Stimulated activated CD8-positive, alpha-beta memory T cell treated with anti-CD3 and anti-CD28 coated beads, Interleukin-15, amount 100 ng/mL, for 24 hours (primary cell): ENCODE data around the gene PGBD2.
"Not testable (repeated sequence)": the region's sequence is repeated elsewhere in the genome, so short reads cannot be mapped to it uniquely, and the experiment has no call there.

Experiments used
- DNase-seq: peaks from one replicate; pipeline ENCODE4 v3.0.0-alpha.2; 2020; ENCODE audit warnings: low read depth

PGBD2 gene

DNA sequence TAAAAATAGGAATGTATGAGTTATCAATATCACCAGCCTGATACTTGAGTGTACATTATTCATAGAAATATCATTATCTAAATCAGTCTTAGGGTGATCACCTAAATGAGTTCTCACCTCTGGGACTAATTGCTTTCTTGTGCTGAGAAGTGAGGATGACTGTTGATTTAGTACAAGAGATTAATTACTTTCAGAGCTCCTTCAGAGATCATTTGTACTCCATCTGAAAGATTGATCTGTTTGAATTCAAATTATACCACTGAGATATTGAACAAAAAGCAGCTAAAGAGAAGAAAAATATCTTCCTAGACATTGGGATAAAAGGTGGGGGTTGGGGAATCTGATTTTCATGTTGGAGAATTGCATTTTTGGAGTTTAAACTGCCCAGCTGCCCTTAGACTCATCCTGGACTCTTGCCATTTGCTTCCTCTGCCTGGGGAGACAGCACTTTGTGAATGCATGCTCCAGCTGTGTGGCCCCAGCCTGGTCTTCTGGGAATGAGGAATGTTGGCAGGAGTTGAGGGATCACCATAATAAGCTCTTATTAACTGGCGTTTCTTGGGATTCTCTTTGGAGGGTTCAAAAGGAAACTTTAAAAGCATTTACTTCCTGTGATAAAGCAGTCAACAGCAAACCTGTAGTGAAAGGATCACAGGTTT lies 19.7 kb upstream of the PGBD2 start:
- DNase-seq: no peak

- DNase-seq: not testable (repeated sequence)
Measured at GRCh38 chr1:248889914-248890243, 16.2 kb upstream of the PGBD2 start.

GRCh38 chr1:248890549-248891498 lies 15.2 kb upstream of the PGBD2 start:
- DNase-seq: no peak

GRCh38 chr1:248891758-248892157 lies 14.3 kb upstream of the PGBD2 start:
- no peak for DNase-seq

- DNase-seq: no peak
Measured at GRCh38 chr1:248892590-248892989, 13.4 kb upstream of the PGBD2 start.

DNA sequence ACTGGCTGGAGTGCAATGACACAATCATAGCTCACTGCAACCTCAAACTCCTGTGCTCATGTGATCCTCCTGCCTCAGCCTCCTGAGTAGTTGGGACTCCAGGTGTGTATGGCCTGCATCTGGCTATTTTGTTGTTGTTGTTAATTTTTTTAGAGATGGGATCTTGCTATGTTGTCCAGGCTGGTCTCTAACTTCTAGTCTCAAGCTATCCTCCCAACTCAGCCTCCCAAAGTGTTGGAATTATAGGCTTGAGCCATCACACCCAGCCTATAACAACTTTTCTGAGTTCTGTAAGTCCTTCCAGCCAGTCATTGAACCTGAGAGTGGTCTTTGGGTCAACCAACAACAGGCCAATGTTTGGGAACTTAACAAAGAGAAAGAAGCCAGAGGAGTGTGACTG lies 11.2 kb upstream of the PGBD2 start:
- no peak for DNase-seq

GRCh38 chr1:248897412-248898337 lies 8.4 kb upstream of the PGBD2 start:
- DNase-seq: no peak

DNA sequence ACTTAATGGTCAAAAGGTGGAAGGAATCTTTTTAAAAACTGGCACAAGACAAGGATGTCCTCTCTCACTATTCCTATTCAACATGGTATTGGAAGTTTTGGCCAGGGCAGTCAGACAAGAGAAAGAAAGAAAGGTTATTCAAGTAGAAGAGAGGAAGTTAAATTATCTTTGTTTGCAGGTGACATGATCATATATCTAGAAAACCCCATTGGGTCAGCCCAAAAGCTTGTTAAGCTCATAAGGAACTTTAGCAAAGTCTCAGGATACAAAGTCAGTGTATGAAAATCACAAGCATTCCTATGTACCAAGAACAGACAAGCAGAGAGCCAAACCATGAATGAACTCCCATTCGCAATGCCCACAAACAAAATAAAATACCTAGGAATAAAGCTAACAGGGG lies 5.4 kb upstream of the PGBD2 start:
- DNase-seq: no peak

DNA sequence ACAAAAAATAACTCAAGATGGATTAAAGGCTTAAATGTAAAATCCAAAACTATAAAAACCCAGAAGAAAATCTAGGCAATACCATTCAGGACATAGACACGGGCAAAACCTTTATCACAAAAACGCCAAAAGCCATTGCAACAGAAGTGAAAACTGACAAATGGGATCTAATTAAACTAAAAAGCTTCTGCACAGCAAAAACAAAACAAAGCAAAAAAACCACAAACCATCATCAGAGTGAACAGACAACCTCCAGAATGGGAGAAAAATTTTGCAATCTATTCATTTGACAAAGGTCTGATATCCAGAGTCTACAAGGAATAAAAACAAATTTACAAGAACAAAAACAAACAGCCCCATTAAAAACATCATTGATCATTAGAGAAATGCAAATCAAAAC lies 4.5 kb upstream of the PGBD2 start:
- DNase-seq: no peak

DNA sequence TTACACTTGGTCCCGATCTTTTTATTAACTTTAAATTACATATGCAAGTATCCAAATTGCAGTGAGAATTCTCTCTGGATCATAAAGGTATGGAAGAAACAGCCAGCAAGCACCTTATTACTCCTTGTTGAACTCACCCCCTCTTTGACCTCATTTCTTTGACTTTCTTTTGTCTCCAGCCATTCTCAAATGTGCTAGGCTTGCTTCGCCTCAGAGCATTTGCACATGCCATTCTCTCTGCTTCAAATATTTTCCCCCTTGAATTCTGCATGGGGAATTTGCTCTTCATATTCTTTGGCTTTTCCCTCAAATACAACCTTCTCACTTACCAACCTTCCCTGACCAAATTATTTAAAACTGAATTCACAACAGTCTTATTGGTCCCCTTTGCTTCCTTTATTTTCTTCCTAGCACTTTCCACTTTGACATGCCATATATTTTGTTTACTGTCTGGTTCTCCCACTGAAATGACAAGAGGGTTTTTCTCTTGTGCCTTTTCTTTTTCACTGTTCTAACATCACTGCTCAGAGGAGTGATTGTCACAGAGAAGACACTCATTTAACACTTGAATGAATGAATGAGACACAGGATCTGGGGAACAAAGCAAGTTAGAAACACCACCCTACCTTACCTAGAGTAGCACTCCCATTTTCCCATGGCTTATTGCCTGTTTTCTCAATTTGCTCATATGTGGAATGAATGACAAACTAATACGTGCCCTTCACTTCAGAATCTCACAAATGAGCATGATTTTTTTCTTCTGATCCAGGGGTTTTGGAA lies 1.4 kb upstream of the PGBD2 start:
- no peak for DNase-seq

DNA sequence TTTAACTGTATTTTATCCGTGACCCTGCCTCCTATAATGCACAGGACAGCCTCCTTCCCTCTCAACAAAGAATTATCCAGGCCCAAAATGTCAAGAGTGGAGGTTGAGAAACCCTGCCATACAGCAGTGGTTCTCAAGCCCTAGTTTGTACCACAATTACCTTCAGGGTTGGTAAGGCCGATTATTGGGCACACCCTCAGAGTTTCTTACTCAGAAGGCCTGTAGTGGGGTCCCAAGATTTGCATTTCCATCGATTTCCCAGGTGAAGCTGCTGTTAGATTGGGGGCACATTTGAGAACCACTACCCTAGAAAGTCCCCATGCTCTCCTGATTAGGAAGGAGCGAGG lies 400 bp upstream of the PGBD2 start:
- no peak for DNase-seq

- DNase-seq: no peak
Measured at GRCh38 chr1:248906753-248907661, 972 bp downstream of the PGBD2 start.

- no peak for DNase-seq
Measured at GRCh38 chr1:248910761-248911160, 4.7 kb downstream of the PGBD2 start.

DNA sequence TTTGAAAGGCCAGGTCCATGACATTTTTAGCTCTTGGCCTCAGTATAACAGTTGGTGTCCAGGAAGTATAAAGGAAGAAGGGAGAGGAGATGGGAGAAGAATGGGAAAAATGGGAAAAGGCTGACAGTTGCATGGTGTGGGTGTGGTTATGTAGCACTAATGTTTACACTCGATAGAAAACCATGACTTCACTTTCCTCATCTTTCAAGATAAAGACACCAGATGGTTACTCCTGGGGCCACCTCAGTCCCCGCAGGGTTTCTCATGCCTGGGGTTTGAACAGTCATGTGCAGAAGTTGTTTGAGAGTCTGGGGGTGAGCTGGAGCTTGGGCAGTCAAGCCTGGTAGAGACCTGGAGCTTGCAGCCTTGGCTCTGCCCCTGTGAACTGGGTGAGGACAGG lies 7.9 kb downstream of the PGBD2 start:
- DNase-seq: no peak

DNA sequence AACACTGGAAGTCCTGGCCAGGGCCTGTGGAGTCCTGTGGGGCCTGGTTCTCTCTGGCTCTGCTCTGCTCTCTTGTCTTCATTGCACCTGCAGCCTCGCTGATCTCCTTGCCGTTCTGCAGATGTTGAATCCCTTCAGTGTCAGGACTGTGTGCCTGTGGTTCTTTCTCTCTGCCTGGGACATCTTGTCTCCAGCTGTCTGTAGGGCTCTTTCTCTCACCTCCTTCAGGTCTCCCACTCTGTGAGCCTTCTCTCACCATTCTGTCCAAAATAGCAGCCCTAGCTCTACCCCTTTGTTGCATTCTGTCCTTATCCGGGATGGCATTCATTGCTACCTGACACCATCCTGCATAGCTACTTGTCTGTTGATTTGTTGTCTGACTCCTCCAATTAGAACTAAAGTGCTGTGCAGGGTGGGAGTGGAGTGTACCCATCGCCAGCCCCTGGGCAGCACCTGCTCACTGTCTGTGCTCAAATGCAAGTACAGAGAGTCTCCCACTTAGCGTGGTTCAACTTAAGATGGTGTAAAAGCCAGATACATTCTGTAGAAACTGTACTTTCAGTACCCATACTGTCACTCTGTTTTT lies 8.9 kb downstream of the PGBD2 start:
- no peak for DNase-seq

GRCh38 chr1:248918131-248918530 lies 12.1 kb downstream of the PGBD2 start:
- no peak for DNase-seq

DNA sequence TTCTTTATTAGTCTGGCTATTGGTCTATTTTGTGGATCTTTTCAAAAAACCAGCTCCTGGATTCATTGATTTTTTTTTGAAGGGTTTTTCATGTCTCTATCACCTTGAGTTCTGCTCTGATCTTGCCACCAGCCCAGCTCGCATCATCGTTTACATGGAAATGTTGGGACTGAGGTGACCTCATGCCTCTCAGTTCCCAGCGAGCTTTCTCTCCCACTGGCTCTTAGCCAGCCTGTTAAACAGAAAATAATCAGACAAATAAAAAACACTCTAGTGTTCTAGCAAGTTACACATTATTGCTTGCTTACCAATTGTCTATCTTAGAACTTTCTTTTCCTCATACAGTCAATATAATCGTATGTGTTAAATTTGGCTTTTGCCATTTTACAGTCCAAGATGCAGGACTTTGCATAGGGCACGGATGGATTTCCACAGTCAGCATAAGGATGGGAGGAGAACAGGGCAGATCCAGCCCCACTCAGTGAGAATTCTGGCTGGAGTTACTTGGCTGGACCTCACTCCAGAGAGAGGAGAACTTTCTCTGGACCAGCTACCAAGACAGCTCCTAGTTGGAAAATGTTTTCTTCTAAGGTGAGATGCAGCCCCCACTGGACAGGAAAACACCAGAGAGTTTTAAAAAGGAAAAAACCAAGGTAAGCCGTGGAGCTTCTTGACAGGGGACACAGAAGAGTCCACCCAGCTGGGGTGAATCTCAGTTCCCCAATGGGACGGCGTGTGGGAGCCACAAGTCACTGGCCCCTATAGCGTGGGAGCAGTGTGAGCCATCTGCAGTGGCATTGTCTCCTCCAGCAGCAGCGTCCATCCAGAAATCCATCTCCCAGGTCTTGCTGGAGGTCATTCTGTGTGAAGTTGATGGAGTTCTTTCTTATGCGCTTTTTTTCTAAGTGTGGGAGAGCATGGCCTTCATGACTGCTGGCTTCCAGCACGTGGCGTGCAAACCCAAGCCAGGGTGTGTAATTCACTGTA lies 17.6 kb downstream of the PGBD2 start:
- DNase-seq: no peak

- no peak for DNase-seq
Measured at GRCh38 chr1:248924696-248925532, 18.9 kb downstream of the PGBD2 start.
